ENCODE results near the gene MAGT1. TPM values are rescaled to one million over a fixed set of nuclear protein-coding genes. Genes with fewer than 3 reads are reported as not detected.
A peak's percentile ranks its signal among the peaks of the same experiment; 100 is the strongest.

The MAGT1 gene
- total RNA-seq, 1 donor from 2014 or later, result 59.0 TPM

DNA sequence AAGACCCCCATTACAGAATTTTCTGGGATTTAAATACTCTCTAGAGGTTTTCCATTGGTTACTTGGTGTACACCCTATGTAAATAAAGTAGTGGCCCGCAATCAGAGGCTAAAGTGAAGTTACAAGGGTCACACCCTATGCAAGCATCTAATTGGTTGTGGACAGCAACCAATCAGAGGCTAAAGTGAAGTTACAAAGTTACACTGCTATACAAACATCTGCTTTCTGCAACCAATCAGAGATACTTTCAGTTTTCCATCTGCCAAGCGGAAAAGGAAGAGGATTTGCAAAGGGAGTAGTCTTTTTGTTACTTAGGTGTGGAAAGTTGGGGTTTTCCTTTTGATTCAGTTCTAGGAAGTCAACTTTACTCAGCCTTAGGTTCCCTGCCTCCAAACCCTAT is 107.2 kb downstream of the MAGT1 start:
- Mint-ChIP-seq H3K4me1 (ENCODE audit: low read depth) (peaks cover 6% of the 10 kb centered on the region), H3K36me3 (ENCODE audit: insufficient read depth) (no peaks in the 10 kb centered on the region), H3K27ac (no peak overlapping the region), H3K9me3 (ENCODE audit: low read depth) (peaks cover 9% of the 10 kb centered on the region), H3K27me3 (no peaks in the 10 kb centered on the region), H3K4me3 (ENCODE audit: low read depth) (no peak overlapping the region)
- no peak for DNase-seq (ENCODE audit: low spot score, unreplicated experiment)
- TF ChIP-seq CTCF (IDR thresholded peaks at IDR 0.05; ENCODE audit: unreplicated experiment), result no peak

DNA sequence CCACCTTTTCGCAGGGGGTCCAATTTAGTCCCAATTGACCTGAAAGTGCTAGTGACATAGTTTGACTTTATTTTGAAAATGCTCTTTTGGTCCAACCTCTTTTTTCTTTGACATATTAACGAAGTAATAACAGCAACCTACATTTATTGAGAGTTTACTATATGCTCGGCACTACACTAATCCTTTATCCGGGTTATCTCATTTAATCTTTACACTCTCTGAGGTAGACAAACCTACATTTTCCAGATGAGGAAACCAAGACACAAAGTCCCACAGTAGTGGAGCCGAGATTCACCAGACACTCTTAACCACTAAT is 108.9 kb downstream of the MAGT1 start:
- DNase-seq (ENCODE audit: low spot score, unreplicated experiment), result no peak
- H3K36me3 Mint-ChIP-seq (ENCODE audit: insufficient read depth), result no peaks in the 10 kb centered on the region
- H3K27me3 Mint-ChIP-seq, result no peaks in the 10 kb centered on the region
- peak overlapping the region; percentile 100 for H3K27ac Mint-ChIP-seq
- TF ChIP-seq CTCF (IDR thresholded peaks at IDR 0.05; ENCODE audit: unreplicated experiment), result no peak
- H3K4me3 Mint-ChIP-seq (ENCODE audit: low read depth), result peak overlapping the region; percentile 97
- peaks cover 9% of the 10 kb centered on the region for H3K4me1 Mint-ChIP-seq (ENCODE audit: low read depth)
- H3K9me3 Mint-ChIP-seq (ENCODE audit: low read depth), result peaks cover 6% of the 10 kb centered on the region

GRCh38 chrX:77785486-77786364 is 109.5 kb downstream of the MAGT1 start, which contains the start of gene ATRX:
Gene ATRX, minus strand, starts transcription at chrX:77786216. Its CDS starts 215 bp downstream, at chrX:77786001.
- Mint-ChIP-seq H3K36me3 (ENCODE audit: insufficient read depth) (no peaks in the 10 kb centered on the region), H3K4me1 (ENCODE audit: low read depth) (peaks cover 9% of the 10 kb centered on the region), H3K27me3 (no peaks in the 10 kb centered on the region), H3K4me3 (ENCODE audit: low read depth) (peak within 1 kb of the TSS; percentile 97), H3K9me3 (ENCODE audit: low read depth) (peaks cover 6% of the 10 kb centered on the region), H3K27ac (peak within 1 kb of the TSS; percentile 100)
- no peak for TF ChIP-seq CTCF (IDR thresholded peaks at IDR 0.05; ENCODE audit: unreplicated experiment)
- peak; percentile 33 for DNase-seq (ENCODE audit: low spot score, unreplicated experiment)

- H3K9me3 Mint-ChIP-seq (ENCODE audit: low read depth), result peaks cover 15% of the 10 kb centered on the region
- TF ChIP-seq CTCF (IDR thresholded peaks at IDR 0.05; ENCODE audit: unreplicated experiment), result no peak
- no peaks in the 10 kb centered on the region for H3K27me3 Mint-ChIP-seq
- H3K4me1 Mint-ChIP-seq (ENCODE audit: low read depth), result peaks cover 13% of the 10 kb centered on the region
- H3K4me3 Mint-ChIP-seq (ENCODE audit: low read depth), result no peak overlapping the region
- peaks cover 4% of the 10 kb centered on the region for H3K36me3 Mint-ChIP-seq (ENCODE audit: insufficient read depth)
- no peak overlapping the region for H3K27ac Mint-ChIP-seq
- no peak for DNase-seq (ENCODE audit: low spot score, unreplicated experiment)
Observed at GRCh38 chrX:77779695-77780094, 115.5 kb downstream of the MAGT1 start.

- no peaks in the 10 kb centered on the region for H3K27me3 Mint-ChIP-seq
- H3K4me3 Mint-ChIP-seq (ENCODE audit: low read depth), result no peak overlapping the region
- H3K27ac Mint-ChIP-seq, result no peak overlapping the region
- peaks cover 5% of the 10 kb centered on the region for H3K4me1 Mint-ChIP-seq (ENCODE audit: low read depth)
- DNase-seq (ENCODE audit: low spot score, unreplicated experiment), result no peak
- H3K9me3 Mint-ChIP-seq (ENCODE audit: low read depth), result peaks cover 16% of the 10 kb centered on the region
- TF ChIP-seq CTCF (IDR thresholded peaks at IDR 0.05; ENCODE audit: unreplicated experiment), result no peak
- peaks cover 8% of the 10 kb centered on the region for H3K36me3 Mint-ChIP-seq (ENCODE audit: insufficient read depth)
Observed at GRCh38 chrX:77776659-77777058, 118.6 kb downstream of the MAGT1 start.

Other genes starting within 250 kb of the MAGT1 start
- 153 and 167 TPM in 2 replicates for gene ATRX, start 109.2 kb downstream of the MAGT1 start, total RNA-seq
- gene COX7B, start 4.0 kb upstream of the MAGT1 start, total RNA-seq, result 163 and 178 TPM in 2 replicates
- gene ATP7A, start 15.3 kb upstream of the MAGT1 start, total RNA-seq, result 12.1 and 12.3 TPM in 2 replicates
- gene PGAM4, start 74.2 kb upstream of the MAGT1 start, total RNA-seq, result not detected in 2 replicates
- 156 and 162 TPM in 2 replicates for gene PGK1, start 208.8 kb upstream of the MAGT1 start, total RNA-seq
- gene TAF9B, start 244.2 kb upstream of the MAGT1 start, total RNA-seq, result 27.5 and 27.9 TPM in 2 replicates

Data from progenitor cell of endocrine pancreas (in vitro differentiated cells).